NCI-H1436 (cell line): ENCODE data around the gene TEF.

Source experiments
- DNase-seq: peaks from one replicate; lab custom pipeline; 2025; lab: John Stamatoyannopoulos, UW

Gene TEF

GRCh38 chr22:41354979-41355378, 26.8 kb upstream of the TEF start:
- no peak for DNase-seq

- DNase-seq, result no peak
Measured at GRCh38 chr22:41355895-41356294, 25.8 kb upstream of the TEF start.

GRCh38 chr22:41356430-41357028, 25.2 kb upstream of the TEF start:
- no peak for DNase-seq

- no peak for DNase-seq
Measured at GRCh38 chr22:41357191-41357590, 24.6 kb upstream of the TEF start.

GRCh38 chr22:41358927-41359326, 22.8 kb upstream of the TEF start:
- DNase-seq, result no peak

- no peak for DNase-seq
Measured at GRCh38 chr22:41359376-41359775, 22.4 kb upstream of the TEF start.

GRCh38 chr22:41360126-41360525, 21.6 kb upstream of the TEF start:
- DNase-seq, result no peak

- no peak for DNase-seq
Measured at GRCh38 chr22:41361716-41362310, 19.9 kb upstream of the TEF start.

GRCh38 chr22:41362615-41363014, 19.1 kb upstream of the TEF start:
- DNase-seq, result no peak

- DNase-seq, result no peak
Measured at GRCh38 chr22:41364233-41364632, 17.5 kb upstream of the TEF start.

- no peak for DNase-seq
Measured at GRCh38 chr22:41364955-41365354, 16.8 kb upstream of the TEF start.

- no peak for DNase-seq
Measured at GRCh38 chr22:41365425-41365824, 16.3 kb upstream of the TEF start.

GRCh38 chr22:41366323-41367029, 15.3 kb upstream of the TEF start:
- DNase-seq, result no peak

GRCh38 chr22:41367039-41367679, 14.6 kb upstream of the TEF start:
- DNase-seq, result peak; percentile 73

GRCh38 chr22:41367680-41368542, 13.8 kb upstream of the TEF start:
- DNase-seq, result peak; percentile 12

- DNase-seq, result no peak
Measured at GRCh38 chr22:41368543-41369423, 13.0 kb upstream of the TEF start.

GRCh38 chr22:41369424-41369745, 12.4 kb upstream of the TEF start:
- DNase-seq, result peak; percentile 37

- no peak for DNase-seq
Measured at GRCh38 chr22:41369837-41370236, 11.9 kb upstream of the TEF start.

- no peak for DNase-seq
Measured at GRCh38 chr22:41377846-41378245, 3.9 kb upstream of the TEF start.

- DNase-seq, result no peak
Measured at GRCh38 chr22:41380993-41381328, 781 bp upstream of the TEF start.

GRCh38 chr22:41382098-41382578, 396 bp downstream of the TEF start:
- peak; percentile 68 for DNase-seq
